HG02642 (cell line): Measurements from ENCODE around the gene UBR1.
"Not testable (repeated sequence)": the region's sequence is repeated elsewhere in the genome, so short reads cannot be mapped to it uniquely, and the experiment has no call there.

Source experiments
- ATAC-seq: cut with Tn5 transposase; IDR thresholded peaks from one replicate; pipeline ENCODE4 v1.9.1; 2021; ENCODE audit warnings: mild to moderate bottlenecking; ENCODE audit not compliant: unreplicated experiment, poor library complexity

The UBR1 gene

DNA sequence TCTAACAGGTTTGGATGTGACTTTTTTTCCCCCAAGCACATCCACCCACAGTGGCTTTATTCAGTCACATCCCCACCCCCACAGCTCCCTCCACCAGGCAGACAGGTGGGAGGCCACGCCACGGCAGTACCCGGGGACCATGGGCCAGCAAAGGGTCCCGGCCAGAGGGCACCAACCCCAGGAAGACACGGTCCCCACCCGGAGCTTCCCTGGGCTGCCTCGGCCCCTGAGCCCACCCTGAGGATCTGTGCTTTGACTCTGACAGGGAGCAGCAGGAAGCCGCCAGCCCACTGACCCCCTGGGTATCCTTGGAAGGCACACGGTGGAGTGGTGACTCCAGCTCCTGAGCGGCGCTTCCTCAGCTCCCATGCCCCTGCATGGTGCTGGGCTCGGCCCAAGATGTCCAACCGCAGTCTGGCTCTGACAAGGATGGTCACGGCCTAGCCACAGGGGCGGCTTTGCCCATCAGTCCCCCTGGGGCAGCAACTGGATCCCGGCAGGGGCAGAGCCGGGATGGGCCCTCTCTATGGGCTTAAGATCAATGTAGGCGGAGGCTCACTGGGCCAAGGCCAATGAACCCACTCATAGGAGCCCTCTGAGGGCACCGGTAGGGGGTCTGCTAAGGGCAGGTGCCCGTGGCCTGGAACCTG is 119.0 kb downstream of the UBR1 start:
- no peak for ATAC-seq

DNA sequence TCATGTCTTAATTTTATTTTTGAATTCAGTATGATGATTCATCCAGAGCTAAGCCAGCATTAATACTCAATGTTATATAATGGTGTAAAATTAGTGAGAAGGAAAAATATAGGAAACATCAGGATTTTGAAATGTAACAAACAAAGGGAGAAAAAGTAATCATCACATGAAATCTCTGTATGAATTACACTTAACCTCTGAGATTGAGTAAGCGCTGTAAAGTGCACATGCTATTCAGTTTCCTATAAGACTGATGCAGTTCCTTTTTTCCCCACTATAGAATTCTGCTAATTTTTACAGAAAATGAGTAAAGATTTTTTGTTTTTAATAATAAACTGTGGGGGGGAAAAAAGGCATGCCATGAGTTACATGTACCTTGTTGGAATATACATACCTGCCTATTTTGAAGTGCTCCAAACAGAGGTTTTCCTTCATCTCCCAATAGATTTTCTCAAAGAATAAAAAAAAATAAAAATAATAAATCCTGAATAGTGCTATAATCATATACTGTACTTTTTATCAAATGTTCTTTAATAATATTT is 121.3 kb downstream of the UBR1 start:
- ATAC-seq = no peak

DNA sequence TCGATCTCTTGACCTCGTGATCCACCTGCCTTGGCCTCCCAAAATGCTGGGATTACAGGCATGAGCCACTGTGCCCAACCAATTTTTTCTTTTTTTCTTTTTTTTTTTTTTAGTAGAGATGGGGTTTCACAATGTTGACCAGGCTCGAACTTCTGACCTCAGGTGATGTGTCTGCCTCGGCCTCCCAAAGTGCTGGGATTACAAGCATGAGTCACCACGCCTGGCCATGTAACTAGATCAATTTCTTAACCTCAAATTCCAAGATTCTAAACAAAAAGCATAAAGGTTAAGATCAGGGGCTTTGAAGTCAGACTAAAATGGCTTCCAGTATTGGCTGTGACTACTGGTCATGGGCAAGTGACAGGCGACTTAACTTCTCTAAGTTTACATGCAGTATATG is 126.7 kb downstream of the UBR1 start:
- not testable (repeated sequence) for ATAC-seq

DNA sequence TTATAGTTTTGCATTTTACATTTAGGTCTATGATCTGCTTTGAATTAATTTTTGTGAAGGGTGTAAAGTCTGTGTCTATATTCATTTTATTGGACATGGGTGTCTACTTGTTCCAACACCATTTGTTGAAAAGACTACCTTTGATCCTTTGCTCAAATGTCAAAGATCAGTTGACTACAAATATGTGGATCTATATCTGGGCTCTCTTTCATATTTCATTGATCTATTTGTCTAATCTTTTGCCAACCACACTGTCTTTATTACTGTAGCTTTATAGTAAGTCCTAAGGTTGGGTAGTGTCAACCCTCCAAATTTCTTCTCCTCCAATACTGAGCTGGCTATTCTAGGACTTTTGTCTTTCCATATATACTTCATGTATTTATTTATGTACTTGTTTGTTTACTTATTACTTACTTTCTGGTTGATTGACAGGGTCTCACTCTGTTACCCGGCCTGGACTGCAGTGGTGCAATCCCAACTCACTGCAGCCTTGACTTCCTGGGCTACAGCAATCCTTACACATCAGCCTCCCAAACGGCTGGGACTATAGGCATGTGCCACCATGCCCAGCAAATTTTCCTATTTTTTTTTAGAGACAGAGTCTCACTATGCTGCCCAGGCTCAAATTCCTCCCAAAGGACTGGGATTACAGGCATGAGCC is 131.5 kb downstream of the UBR1 start:
- ATAC-seq = no peak

DNA sequence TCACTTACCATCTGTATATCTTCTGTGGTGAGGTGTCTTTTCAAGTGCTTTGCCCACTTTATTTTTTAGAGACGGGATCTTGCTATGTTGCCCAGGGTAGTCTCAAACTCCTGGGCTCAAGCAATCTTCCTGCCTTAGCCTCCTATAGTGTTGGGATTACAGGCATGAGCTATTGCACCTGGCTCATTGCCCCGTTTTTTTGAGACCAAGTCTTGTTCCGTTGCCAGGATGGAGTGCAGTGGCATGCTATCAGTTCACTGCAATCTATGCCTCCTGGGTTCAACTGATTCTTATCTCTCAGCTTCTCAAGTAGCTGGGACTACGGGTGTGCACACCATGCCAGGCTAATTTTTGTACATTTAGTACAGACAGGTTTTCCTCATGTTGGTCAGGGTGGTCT is 132.7 kb downstream of the UBR1 start:
- no peak for ATAC-seq

DNA sequence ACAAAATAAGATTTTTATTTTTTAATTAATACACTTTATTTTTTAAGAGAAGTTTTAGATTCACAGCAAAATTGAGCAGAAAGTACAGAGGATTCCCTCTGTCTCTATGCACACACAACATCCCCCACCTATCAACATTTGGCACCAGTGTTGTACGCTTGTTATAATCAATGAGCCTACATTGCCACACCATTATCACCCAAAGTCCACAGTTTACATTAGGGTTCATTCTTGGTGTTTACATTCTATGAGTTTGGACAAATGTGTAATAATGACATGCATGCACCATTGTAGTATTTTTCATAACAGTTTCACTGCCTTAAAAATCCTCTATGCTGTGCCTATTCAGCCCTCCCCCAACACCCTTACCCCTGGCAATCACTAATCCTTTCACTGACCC is 134.0 kb downstream of the UBR1 start:
- no peak for ATAC-seq

DNA sequence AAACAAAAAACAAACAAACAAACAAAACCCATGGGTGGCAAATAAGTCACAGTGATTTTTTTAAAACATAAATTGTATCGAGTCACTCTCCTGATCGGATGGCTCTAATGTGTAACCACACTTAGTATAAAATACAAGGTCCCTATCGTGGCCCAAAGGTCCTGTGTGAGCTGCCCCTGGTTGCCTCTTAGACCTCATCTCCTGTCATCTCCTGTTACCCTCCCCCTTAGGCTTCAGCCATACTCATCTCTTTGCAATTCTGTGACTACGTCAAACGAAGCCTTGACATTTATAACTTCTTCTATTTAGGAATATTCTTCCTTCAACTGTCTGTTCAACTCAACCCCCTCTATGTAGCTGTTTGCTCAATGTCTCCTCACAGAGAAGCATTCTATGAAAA is 141.4 kb downstream of the UBR1 start:
- ATAC-seq = no peak

DNA sequence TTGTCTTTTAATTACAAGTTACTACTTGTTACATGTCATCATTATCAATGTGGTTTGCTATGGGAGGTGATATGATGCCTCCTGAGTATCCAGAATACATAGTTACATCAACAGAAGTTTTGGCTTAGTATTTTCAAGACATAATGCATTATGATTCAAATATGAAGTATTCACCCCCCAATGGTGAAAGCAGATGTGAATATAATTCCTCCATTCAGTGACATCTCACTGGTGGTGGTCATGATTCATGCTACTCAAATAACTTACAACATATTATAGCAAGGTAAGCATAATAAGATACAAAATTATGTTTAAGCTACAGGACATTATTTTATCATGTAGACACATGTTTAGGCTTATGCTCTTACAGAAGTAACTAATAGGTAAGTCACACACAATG is 150.3 kb downstream of the UBR1 start:
- no peak for ATAC-seq

DNA sequence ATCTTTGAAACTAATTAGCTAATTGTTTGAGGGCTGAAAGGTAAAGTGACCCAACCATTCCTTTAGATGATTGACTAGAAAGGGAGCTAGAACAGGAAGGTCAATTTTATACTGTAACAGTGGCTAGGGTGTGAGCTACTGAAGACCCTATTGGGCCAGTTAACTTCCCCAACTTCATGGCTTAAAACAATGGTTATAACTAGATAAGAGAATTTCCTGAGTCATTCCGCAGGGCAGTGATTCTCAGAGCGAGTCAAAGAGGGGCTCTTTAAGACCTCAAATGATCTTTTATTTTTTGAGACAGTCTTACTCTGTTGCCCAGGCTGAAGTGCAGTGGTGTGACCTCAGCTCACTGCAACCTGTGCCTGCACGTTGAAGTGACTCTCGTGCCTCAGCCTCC is 151.5 kb downstream of the UBR1 start:
- no peak for ATAC-seq

DNA sequence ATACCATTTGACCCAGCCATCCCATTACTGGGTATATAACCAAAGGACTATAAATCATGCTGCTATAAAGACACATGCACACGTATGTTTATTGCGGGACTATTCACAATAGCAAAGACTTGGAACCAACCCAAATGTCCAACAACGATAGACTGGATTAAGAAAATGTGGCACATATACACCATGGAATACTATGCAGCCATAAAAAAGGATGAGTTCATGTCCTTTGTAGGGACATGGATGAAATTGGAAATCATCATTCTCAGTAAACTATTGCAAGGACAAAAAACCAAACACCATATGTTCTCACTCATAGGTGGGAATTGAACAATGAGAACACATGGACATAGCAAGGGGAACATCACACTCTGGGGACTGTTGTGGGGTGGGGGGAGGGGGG is 156.9 kb downstream of the UBR1 start:
- not testable (repeated sequence) for ATAC-seq

DNA sequence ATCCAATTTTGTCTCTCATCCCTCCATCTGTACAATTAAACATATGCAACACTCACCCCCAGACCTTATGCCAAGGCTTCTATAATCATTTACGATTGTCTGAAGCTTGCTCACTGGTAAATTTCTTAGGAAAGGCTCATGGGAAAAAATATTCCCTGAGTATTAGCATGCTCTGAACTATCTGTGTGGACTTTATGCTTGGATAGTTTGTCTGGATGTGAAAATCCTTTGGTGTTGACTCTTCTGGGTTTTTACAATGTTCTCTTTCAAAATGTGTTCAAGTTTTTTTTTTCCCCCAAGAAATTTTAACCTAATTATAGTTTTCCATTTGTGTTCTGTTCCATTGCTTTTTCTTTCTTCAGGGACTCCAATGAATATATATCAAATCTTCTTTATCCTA is 165.3 kb downstream of the UBR1 start:
- ATAC-seq = no peak

DNA sequence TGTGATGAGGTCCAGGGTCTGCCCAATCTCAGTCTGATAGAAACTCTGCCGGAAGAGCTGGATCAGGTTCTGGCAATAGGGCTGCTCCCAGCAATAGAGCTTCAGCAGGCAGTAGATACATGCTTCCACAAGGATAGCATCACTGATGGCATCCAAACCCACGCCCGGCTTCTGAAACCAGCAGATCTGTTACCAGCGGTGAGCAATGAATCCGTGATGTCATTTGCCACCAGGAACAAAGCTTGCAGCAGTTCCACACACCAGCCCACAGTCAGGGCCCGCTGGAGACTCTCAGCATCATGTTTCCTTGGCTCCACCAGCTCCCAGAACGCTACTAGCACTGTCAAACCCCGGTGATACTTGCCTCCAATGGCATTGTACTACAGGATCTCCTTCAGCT is 166.0 kb downstream of the UBR1 start:
- ATAC-seq = no peak

DNA sequence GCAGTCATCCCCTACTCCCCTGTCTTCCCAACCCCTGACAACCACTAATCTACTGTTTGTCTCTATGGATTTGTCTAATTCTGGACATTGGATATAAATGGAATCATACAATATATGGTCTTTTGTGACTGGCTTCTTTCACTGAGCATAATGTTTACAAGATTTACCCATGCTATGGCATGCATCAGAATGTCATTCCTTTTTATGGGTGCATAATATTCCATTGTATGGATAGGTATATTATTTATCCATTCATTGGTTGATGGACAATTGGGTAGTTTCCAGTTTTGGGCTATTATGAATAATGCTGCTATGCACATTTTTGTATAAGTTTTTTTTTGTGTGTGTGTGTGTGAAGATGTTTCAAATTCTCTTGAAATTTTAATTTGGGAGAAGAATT is 168.7 kb downstream of the UBR1 start:
- ATAC-seq = no peak

DNA sequence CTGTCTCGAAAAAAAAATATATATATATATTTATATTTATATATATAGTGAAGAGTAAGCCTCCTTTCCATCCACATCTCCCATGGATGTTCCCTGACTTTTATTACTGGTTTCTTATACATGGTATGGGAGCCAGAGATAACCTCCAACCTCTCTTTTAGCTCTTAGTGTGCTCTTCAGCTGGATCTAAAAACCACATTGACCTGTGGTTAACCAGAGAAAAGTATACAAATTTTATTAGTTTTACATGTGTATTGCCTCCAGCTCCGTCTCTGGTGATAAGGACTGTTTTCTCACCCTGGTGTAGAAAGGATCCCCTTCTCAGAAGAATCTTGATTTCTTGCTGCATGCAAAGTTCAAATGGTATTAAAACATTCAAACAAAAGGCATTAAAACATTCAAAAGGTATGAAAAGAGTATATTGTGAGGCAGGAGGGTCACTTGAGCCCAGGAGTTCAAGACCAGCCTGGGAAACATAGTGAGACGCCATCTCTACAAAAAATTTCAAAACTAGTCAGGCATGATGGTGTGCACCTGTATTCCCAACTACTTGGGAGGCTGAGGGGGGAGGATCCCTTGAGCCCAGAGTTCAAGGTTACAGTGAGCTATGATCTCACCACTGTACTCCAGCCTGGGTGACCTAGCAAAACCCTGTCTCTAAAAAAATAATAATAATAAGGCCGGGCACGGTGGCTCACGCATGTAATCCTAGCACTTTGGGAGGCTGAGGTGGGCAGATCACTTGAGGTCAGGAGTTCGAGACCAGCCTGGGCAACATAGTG is 171.8 kb downstream of the UBR1 start:
- no peak for ATAC-seq

DNA sequence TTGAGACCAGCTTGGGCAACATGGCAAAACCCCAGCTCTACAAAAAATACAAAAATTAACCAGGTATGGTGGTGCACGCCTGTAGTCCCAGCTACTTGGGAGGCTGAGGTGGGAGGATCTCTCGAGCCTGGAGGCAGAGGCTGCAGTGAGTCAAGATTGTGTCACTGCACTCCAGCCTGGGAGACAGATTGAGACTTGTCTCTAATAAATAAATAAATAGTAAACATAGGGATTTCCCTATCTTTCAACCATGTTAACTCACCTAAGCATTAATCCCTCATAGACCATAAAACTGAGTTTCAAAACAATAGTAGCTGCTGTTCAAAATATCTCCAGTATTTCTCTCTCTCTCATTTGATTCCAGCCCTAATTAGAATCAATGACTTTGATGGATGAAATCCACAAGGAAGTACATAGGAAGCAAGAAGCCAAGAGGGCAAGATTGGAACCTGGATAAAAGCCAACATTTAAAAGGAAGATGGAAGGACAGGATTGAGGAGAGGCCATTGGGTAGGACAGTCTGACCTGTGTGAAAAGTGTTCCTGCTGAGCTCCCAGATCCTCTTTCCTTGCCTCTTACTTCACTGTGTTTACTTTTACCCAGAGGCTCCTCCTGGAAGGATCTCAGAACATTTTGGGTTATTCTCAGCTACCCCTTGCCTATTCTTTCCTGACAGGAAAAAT is 172.9 kb downstream of the UBR1 start:
- ATAC-seq = no peak

DNA sequence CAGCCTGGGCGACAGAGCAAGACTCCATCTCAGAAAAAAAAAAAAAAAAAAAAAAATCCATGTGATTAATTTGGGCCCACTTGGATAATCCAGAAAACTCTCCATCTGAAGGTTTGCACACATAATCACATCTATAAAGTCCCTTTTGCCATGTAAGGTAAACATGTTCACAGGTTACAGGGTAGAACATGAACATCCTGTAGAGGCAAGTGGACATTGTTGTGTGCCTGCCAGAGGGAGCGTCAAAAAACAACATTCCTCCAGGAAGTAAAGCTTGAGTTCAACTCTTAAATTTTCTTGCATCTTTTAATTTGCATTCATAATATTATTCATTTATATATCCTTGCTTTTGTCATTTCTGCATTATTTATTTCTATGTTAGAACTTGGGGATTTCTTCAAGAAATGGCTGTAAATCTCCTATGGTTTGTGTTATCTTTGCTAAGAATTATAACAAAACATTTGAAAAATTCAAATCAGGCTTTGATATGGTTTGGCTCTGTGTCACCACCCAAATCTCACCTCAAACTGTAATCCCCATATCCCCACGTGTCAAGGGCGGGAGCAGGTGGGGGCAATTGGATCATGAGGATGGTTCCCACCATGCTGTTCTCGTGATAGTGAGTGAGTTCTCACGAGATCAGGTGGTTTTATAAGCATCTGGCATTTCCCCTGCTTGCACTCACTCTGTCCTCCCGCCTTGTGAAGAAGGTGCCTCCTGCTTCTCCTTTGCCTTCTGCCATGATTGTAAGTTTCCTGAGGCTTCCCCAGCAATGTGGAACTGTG is 173.9 kb downstream of the UBR1 start:
- no peak for ATAC-seq

DNA sequence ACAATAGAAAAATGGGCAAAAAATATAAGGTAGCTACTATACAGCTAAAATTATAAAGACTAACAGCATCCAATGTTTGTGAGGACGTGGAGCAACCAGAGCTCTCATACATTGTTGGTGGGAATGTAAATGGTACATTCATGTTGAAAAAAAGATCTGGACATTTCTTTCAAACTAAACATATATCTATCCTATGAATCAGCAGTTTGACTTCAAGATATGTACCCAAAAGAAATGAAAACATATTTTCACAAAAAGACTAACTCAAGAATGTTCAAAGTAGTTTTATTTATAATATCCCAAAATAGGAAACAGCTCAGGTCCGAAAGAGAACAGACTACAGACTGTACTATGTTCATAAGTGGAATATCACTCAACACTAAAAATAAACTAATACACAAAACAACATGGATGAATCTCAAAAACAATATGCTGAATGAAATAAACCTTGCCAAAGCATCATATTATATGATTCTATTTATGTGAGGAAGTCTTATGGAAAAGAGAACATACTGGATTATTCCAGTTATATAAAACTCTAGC is 176.5 kb downstream of the UBR1 start:
- ATAC-seq = no peak

DNA sequence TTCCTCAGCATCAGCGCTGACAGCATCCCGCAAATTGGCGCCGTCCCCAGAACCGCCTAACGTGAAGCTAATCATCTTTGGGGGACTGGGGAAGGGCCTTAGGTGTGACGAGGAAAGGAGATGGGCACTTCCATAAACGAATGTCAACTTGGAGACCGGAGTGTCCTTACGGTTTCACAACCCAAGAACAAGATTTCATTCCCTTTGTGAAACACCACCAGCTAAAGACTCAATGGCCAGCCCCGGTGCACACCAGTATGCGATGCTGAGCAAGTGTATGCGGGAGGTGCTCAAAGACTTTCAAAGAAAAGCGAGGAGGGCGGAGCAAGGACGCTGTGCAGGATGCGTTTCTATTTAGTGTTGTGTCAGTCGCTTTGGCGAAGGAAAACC is 184.5 kb downstream of the UBR1 start:
- ATAC-seq = no peak

DNA sequence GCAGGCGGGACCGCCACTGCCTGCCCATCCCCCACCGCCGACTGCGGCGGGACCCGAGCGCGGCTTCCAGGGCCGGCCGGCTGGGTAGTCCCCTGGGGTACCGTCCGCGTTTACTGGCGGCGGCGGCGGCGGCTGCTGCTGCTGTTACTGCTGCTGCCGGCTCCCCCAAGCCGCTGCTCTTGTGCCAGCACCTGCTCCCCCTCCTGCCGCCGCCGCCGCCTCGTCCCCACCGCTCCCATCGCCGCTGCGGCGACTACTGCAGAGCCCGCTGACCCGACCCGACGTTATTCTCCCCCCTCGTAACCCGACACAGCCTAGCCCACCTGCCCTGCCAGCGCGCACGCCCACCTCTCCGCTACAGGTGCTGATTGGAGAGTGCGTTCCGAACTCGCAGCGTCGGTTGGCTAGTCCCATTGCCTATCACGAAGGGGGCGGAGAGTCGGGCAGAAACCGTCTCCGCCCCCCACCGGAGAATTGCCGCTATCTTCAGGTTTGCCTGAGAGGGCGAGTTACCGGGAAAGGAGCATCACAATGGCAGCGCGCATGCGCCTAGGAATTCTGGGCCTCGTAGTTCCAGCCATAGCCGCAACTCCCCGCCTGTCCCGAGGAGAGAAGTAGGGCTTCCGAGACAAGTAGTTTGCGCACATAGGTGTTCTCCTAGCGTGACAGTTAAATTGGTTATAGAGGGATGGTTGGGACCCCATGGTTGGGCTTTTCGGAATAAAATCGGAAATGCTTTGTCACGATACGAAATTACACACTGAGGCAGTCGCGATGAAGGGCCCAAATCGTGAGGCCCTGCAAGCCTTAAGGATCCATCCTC is 185.1 kb downstream of the UBR1 start, which contains the start of gene TTBK2:
TSS of gene TTBK2 (minus strand) at position 260 of the 823 bp plus-strand sequence. CDS start 42,161 bp downstream, outside the sequence.
- peak; percentile 96 for ATAC-seq
